HFFc6 (cell line): ENCODE results near the gene CTNNA2. TPM values are rescaled to one million over a fixed set of nuclear protein-coding genes. Genes with fewer than 3 reads are reported as not detected.

Experiments used
- DNase-seq: peaks from one replicate; pipeline ENCODE4 v3.0.0-alpha.2; 2018
- H3K27ac Mint-ChIP-seq: 2 replicates; pipeline ENCODE4 v1.8.0; 2020; ENCODE audit warnings: mild to moderate bottlenecking, mixed read lengths
- H3K27me3 Mint-ChIP-seq: 2 replicates; pipeline ENCODE4 v1.8.0; 2021; ENCODE audit warnings: mild to moderate bottlenecking, moderate library complexity, mixed read lengths; ENCODE audit not compliant: insufficient read depth
- H3K36me3 Mint-ChIP-seq: 2 replicates; pipeline ENCODE4 v1.8.0; 2021; ENCODE audit warnings: low read depth, mixed read lengths
- H3K4me1 Mint-ChIP-seq: 2 replicates; pipeline ENCODE4 v1.8.0; 2020; ENCODE audit warnings: low read depth, mixed read lengths
- H3K4me3 Mint-ChIP-seq: 2 replicates; pipeline ENCODE4 v1.8.0; 2020; ENCODE audit warnings: mild to moderate bottlenecking, moderate library complexity, mixed read lengths
- H3K9me3 Mint-ChIP-seq: 2 replicates; pipeline ENCODE4 v1.8.0; 2020; ENCODE audit warnings: mild to moderate bottlenecking, mixed read lengths
- CTCF ChIP-seq: fragments of 200-600 bp; sonication (generic); IDR thresholded peaks from 2 replicates; pipeline ENCODE4 v1.5.0; 2021; ENCODE audit warnings: antibody characterized with exemption, mild to moderate bottlenecking
- total RNA-seq, 6 experiments: library from RNA; stranded (reverse); fragmentation: NEBNext Ultra II Directional; extraction: Animal tissue kit (Norgen Biotek cat#: 25700); gene quantifications; 2 replicates in 1 of 6; 3 replicates in 5 of 6; pipeline ENCODE4 v1.2.3, GENCODE V29; 2021

The CTNNA2 gene
- total RNA-seq, 6 experiments from 2014 or later, result not detected

- Mint-ChIP-seq H3K27ac (no peak overlapping the region), H3K36me3 (no peaks in the 10 kb centered on the region), H3K4me1 (no peaks in the 10 kb centered on the region), H3K27me3 (peaks cover 5% of the 10 kb centered on the region), H3K9me3 (no peaks in the 10 kb centered on the region), H3K4me3 (no peak overlapping the region)
- DNase-seq, result no peak
- TF ChIP-seq CTCF, result no peak
Observed at GRCh38 chr2:80149991-80150390, 637.1 kb downstream of the CTNNA2 start.

- Mint-ChIP-seq H3K36me3 (no peaks in the 10 kb centered on the region), H3K4me1 (no peaks in the 10 kb centered on the region), H3K9me3 (no peaks in the 10 kb centered on the region), H3K4me3 (no peak overlapping the region), H3K27me3 (peaks cover 5% of the 10 kb centered on the region), H3K27ac (no peak overlapping the region)
- DNase-seq, result no peak
- TF ChIP-seq CTCF, result no peak
Observed at GRCh38 chr2:80151248-80151647, 638.4 kb downstream of the CTNNA2 start.

- DNase-seq, result no peak
- no peak for TF ChIP-seq CTCF
- H3K27me3 Mint-ChIP-seq, result peaks cover 5% of the 10 kb centered on the region
- H3K27ac Mint-ChIP-seq, result no peak overlapping the region
- no peaks in the 10 kb centered on the region for H3K4me1 Mint-ChIP-seq
- no peaks in the 10 kb centered on the region for H3K9me3 Mint-ChIP-seq
- no peaks in the 10 kb centered on the region for H3K36me3 Mint-ChIP-seq
- no peak overlapping the region for H3K4me3 Mint-ChIP-seq
Observed at GRCh38 chr2:80151651-80152050, 638.8 kb downstream of the CTNNA2 start.

- no peaks in the 10 kb centered on the region for H3K36me3 Mint-ChIP-seq
- H3K9me3 Mint-ChIP-seq, result no peaks in the 10 kb centered on the region
- H3K4me3 Mint-ChIP-seq, result no peak overlapping the region
- no peak overlapping the region for H3K27ac Mint-ChIP-seq
- H3K4me1 Mint-ChIP-seq, result no peaks in the 10 kb centered on the region
- no peak for TF ChIP-seq CTCF
- DNase-seq, result no peak
- peaks cover 5% of the 10 kb centered on the region for H3K27me3 Mint-ChIP-seq
Observed at GRCh38 chr2:80153151-80153550, 640.3 kb downstream of the CTNNA2 start.

- H3K27me3 Mint-ChIP-seq, result peaks cover 5% of the 10 kb centered on the region
Observed at GRCh38 chr2:80153768-80154167, 640.9 kb downstream of the CTNNA2 start.

More at GRCh38 chr2:80153768-80154167, 640.9 kb downstream of the CTNNA2 start:
- Mint-ChIP-seq H3K9me3 (no peaks in the 10 kb centered on the region), H3K27ac (no peak overlapping the region), H3K36me3 (no peaks in the 10 kb centered on the region), H3K4me1 (no peaks in the 10 kb centered on the region), H3K4me3 (no peak overlapping the region)
- DNase-seq, result no peak
- TF ChIP-seq CTCF, result no peak
